Activated effector memory CD4-positive, alpha-beta T cell treated with Interleukin-2 at 50 U/mL for 16 hours (primary cell): ENCODE measurements around the gene LINC00305.

ENCODE experiments used
- DNase-seq: peaks from one replicate; pipeline ENCODE4 v3.0.0-alpha.2; 2020

Gene LINC00305

DNA sequence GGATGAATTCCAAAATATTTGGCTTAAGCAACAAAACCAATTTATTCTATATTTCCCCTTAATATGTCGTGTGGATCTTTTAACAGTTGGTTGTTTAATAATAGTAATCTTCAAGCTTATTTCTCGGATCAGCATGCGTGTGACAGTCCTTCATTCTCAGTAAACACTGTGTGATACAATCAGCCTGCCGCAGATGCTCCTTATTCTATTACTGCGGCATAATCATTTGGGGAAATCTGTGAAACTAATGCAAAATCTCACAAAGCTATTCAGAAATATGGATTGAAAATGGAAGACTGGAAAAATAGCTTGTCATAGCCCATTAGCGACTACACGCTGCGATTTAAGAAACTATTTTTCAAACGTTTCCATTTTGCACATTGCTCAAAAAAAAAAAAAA, 36.9 kb downstream of the LINC00305 start:
- no peak for DNase-seq

DNA sequence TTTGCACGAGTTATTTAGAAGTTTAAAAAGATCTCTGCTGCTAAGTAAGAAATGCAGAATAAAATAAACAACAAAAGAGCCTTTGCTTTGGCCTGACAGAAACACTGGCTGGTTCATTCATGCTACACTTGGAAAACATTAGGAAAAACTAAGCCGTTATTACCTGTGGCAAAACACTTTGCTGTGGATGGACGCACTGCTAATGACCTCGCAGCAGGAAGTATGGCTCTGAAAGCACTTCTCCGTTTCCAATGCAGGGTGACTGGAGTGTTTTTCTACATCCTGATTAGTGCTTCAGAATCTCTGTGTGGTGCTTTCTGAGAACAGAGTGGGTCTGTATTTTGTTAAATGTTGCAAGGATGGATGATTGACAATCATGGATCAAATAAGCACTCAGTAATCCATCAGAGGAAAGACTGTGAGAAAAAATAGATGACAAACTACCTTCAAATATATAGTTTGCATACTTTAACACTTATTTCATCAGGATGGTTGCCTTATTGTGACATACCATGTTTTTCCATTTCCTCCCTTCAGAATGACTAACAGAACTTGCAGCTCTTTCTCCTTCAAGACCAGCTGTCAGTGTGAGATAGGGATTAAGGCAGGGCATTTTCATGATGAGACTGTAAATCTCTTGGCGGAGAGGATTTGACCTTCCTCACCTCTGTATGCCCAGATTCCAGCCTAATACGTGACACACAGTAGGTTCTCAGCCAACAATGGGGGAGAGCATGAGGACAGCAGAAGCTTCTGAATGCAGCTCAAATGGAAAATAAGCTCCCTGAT, 38.0 kb downstream of the LINC00305 start:
- DNase-seq, result no peak

DNA sequence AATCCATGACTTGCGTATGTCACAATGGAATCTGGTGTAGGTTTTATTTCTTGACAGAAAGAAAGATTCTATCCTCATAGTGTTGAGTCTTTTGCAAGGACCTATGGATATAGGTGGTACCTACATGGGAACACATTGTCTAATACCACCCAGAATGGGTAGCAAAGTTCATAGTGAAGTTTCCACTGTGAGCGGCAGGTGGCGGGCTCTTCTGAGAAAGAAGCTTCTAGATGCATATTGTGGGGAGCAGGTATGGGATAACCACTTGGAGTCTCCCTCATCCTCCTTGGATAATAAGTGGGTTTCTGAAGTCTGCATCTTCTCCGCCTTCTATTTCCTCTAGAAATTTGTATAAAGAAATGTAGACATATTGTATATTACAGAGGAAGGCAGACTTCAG, 44.9 kb downstream of the LINC00305 start:
- DNase-seq, result no peak

DNA sequence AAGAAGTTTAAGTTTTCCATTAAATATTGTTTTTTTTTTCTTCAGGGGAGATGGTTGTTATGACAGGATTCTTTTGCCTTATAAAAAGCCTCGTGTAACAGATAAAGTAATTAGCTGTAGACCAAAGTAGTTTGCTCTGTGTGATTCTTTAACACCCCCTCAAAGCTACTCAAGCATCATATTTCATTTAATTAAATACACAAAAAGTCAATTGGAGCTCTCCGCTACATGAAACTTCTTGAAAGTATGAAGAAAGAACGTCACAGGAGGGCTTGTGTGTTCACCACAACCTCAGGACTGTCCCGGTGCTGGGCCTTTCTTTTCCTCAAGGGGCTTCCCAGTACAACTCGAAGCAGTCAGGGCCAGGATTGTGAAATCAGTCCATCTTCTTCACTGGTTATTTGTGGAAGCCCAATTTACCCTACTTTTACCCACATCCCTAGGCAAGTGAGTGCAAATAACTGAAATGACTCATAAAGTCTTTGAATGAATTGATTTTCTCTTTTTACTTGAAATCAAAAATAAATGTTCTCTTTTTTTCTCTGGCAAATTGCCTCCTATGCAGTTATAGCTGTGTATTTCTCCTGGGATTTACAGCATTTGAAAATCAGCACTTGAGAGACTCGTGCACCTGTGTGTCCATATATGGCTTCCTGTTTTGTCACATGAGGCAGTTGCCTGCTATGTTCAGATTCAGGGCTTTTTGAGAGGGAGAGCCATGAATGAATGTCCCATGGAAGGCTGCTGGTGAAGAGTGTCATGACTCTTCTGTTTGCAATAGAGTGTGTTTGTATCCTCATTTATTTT, 48.6 kb downstream of the LINC00305 start:
- DNase-seq, result no peak

DNA sequence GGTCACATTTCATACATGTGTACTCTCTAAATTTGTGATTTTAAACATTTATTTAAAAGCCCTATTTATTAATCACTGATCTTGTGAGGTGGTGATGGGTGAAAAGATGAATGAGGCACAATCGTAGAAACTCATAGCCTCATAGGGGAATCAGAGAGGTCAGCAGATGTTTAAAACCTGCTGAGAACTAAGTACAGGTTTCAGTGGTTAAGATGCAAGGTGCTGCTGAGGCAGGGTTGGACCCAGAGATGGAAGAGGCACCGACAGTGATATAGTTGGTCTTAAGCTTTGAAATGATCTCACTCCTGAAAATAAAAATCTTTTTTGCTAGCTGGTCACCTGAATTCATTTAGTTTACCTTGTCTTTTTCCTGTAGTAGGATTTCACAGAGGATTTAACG, 49.6 kb downstream of the LINC00305 start:
- no peak for DNase-seq

DNA sequence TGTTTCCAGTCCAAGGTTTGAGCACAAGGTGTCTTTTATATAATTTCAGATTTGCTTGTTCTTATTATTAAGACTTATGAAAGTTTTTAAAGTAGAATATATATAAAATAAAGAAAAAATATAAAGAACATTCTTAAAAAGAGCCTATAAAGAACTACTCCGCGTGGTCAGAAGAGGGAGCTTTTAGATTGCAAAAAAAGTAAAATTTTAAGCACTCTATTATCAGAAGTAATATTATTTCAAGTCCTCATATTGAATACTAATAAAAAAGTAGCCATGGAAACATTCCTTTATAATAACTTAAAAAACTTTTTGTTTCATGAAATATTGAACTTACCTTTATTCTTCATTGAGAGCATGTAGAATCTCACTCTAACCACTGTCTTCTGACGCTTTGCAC, 51.4 kb downstream of the LINC00305 start:
- no peak for DNase-seq

DNA sequence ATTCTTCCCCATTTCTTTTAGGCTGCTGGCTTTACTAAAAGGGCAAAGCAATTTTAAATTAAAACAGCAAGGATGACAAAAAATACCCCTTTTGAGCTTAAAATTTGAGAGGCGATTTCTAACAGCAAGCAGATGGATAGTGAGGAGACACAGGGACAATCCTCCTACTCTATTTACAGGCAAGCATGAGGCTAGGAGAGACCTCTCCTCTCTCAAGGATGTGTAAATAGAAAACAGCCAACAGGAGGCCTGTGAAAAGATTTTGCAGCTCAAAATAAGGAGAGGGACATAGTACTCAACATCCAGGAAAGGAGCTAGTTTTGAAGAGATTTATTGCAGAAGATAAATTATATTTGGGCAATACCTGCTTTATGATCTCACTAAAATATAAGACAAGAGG, 53.8 kb downstream of the LINC00305 start:
- DNase-seq, result no peak

DNA sequence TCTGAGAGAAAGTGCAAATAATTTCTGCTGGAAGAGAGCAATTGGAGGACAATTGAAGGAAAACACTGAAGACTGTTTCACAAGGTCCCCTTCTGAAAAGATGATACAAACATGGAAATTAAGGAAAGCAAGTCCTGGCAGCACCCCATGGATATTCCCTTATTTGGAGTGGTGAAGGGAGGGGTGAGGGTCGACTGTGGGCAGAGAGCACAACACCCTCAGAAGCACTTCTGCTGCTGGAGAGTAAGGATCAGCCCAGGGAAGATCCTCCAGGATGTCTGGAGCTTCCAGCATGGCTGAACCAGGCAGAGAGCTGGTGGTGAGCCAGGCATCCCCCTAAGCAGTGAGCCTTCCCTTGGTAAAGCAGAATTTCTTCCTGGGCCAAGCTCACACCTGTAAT, 54.7 kb downstream of the LINC00305 start:
- no peak for DNase-seq

DNA sequence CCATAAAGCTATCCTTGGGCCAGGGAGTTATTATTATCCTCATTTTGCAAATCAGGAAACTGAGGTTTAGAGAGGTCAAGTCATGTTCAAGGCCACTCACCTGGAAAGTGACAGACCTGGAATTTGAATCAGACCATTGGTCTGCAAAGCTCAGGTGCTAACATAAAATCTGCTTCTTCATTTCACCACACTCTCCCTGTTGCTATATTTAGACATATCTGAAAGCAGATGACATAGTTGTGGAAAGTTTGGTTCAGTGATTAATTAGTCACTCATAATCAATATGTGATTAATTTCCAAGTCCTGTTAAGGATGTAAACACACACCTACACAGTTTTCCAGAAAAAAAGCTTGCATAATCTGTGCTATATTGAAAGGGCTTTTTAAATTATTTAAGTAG, 57.4 kb downstream of the LINC00305 start:
- DNase-seq, result no peak

DNA sequence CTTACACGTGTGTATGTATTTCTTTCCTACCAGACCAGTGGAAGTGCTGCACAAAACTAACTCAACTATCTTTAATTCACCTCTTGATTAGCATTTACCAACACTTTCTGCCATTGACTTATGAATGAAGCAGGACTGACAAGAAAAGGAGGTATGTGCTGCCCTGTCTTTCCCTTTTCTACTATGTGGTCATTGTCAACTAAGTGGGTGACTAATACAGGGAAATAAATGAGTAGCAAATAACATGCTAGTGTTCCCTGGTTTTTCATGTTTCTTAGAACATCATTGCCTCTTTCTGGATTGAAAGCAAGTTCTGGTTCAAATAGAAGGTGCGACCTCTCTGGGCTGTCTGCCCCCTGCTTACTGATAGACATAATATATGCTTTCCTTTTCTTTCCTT, 58.0 kb downstream of the LINC00305 start:
- no peak for DNase-seq

DNA sequence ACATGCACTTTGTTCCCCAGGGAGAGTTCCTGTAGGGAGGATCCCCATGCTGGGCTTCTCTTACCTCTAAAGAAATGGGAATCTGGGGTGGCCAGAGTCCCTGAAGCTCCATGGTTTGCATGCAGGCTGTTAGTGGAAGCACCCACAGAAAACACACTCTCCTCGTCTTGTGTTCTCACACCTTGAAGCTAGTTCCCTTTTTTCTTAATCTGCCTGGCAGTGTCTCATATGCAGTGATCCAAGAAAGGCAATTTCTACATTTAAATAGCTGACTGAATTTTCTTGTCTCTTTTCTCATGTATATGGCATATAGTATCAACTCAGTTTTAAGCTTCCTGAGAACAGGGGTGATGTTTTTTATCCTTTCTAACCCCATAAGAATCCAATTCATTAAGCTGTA, 65.0 kb downstream of the LINC00305 start:
- DNase-seq, result no peak

DNA sequence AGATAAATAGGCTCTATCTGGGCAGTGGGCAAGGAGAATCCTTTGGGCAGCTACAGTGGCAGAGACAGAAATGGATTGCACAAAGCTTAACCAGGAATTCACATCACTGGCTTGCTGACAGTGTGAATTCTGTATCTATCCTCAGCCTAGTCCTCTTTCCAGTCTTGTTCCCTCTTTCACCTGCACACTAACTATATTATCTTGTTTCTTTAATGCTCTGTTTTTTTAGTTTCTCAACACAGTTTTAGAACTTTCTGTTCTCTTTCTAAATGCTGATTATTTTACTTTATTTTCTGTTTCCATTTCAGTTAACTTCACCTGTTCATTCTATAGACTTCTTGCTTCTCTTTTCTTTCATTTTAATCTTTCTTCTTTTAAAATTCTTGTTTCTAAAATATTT, 66.4 kb downstream of the LINC00305 start:
- no peak for DNase-seq

DNA sequence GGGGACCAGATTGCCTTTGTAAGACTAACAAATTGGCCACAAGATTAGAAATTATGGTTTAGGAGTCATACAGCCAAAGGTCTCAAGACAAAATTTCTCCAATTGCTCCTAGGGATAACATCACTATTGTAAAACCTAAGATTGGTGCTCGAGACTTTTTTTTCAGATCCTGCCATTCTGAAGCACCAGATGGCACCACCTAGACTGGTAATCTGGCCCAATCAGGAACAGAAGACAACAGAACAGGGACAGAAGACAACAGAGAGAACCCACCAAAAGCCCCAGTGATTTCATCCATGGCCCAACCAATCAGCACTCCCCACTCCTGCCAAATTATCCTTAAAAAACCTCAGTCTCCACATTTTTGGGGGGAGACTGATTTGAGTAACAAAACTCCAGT, 66.8 kb downstream of the LINC00305 start:
- no peak for DNase-seq

DNA sequence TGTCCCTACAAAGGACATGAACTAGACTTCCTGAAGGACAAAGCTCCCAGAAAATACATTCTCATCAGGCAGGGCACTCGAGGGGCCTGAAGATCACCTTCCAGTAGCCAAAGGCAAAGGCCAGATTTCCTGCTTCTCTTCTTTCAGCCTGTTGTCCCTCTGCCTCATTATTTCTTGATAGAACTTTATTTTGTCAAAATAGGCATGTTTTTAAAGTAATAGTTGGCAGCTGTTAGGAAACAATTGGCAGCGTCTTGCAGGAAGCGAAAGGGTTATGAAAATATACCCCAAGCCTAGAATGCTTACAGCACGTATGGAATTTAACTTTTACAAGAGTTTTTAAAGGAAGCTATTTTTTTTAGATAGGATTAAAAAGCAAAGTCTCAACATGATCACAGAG, 74.9 kb downstream of the LINC00305 start:
- no peak for DNase-seq

DNA sequence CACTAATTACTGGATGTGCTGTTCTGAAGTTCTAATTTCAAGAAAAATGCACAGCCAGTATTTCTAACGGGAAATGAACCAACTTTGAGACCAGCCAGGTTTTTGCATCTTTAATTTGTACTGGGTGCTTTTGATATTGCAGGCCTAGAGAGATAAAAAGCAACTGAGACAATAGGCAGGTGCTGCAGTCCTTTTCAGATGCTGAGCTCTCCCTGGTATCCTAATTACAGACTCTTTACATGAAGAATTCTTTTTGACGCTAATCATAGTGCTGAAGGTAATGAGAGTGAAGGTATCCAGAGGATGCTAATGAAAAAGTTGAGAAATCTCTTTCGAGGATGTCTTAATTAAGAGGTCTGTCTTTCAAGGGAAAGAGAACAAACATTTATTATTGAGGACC, 93.9 kb downstream of the LINC00305 start:
- no peak for DNase-seq

DNA sequence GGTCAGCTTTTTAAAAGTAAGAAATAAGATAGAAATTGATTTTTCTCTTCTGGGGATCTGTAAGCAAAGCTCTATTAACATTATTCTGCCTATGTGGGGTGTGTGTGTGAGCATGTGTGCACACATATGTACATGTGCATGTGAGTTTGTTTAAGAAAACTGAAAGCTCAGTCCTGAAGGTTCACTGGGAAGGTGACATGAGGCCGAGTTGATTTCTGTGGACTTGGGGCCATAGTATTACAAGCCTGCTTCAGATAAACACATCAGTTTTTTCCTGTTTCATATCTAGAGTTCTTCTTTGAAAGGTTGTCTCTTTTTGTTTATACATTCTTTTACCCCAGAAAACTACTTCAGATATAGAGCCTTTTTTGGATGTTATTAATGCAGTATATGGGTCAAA, 95.6 kb downstream of the LINC00305 start:
- DNase-seq, result no peak

DNA sequence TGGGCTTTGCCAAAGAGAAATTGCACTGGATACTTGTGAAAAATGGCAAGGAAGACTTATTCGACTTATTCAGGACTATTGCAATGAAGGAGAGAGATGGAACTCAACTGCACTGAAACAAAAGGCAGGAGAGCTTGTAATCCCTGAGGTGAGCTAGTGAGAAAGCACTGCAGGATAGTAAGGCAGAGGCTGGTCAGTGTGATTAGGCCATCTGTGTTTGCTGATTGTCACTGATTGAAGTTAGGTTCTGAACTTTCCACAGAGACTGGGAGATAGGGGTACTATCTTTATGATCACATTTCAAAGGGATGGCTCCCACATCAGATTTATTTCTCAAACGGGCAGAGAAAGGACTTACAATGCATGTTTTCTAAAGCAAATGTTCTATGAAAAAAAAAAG, 96.1 kb downstream of the LINC00305 start:
- DNase-seq, result no peak

DNA sequence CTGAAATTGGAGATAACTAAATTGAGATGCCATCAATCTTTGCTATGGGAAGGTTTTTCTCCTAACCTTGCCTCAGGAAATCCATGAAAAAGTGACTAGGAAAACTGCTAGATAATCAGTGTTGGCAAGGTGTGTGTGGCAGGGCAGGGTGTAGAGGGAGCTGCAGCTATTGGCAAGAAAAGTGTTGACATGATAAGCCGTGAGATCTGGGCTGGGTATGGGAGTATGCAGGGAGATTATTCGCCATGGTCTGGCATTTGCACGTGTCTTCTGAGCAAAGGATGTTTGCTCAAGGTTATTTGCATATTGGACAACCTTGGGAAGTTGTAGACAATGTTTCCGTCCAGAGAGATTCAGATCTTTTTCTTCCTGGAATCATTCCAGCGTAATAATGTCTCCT, 104.3 kb downstream of the LINC00305 start:
- no peak for DNase-seq

DNA sequence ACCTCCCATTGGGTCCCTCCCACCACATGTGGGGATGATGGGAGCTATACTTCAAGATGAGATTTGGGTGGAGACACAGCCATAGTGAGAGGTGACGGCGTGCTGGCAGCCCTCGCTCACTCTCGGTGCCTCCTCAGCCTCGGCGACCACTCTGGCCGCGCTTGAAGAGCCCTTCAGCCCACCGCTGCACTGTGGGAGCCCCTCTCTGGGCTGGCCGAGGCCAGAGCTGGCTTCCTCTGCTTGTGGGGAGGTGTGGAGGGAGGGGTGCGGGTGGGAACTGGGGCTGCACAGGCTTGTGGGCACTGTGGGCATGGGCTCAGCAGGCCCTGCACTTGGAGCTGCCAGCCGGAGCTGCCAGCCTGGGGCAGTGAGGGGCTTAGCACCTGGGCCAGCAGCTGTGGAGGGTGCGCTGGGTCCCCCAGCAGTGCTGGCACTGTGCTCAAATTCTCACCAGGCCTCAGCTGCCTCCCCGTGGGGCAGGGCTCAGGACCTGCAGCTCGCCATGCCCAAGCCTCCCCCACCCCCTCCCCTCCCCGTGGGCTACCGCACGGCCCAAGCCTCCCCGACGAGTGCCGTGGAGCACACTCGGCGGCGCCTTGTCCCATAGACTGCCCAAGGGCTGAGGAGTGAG, 106.0 kb downstream of the LINC00305 start:
- DNase-seq, result no peak

DNA sequence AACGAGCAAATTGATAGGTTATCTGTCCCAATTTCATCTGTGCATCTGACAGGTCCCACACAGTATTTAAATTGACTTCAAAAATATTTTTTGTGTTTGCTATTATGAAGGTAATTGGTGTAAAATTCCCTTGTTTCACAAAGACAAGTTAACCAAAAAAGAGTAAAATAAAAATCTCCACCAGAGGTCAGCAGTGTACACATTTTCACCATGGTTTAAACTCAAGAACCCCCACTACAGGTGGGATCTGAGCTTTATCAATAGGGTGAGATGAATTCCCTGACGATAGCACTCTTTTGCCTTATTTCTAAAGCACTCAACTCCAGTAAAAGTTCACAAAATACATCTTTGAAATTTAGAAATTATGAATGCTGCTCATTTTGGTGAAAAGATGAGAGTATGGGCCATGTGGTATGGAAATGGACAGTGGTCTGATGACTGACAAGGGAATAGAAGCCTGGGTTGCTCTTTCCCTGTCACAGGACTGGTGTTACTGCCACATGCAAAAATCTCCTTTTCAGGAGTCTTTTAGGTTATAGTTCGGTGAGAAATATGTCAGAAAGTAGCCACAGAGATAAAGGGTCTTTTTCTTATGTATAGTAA, 111.0 kb downstream of the LINC00305 start:
- DNase-seq, result no peak

DNA sequence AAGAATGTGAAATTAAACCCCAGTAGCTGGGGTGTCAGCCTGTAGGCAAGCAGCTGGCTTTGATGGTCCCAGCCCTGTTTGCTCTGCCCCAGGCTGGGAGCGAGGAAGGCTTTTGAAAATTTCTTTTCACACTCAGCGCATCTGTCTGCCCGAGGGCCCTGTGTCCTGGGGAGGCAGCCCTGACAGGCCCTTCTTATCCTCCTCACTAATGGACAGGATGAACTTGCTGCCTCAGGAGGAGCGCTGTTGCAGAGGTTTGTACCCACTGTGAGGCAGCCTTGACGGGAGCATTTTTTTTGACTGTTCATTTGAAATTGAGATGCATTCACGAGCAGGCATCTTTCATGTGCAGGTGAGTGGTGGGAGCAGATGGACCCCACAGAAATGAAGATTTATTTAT, 116.6 kb downstream of the LINC00305 start:
- DNase-seq, result no peak

DNA sequence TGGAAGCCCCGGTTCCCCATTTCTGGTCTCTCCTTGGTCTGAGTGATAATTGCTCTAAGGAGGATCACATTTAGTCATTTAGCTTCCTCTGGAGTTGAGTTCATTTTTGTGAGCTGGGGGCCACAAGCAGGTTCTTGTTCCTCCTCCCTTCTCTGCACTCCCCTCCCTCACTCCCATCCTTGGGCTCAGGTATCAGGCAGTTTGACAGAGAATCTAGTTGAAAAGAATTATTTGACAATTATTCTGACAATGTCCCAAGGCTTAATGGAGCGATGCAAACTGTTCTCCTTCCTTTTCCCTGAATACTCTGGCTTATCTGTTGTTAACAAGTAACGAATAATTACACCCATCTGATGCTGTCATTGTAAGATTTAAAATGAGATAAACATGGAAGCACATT, 117.5 kb downstream of the LINC00305 start:
- no peak for DNase-seq
